Activated naive CD4-positive, alpha-beta T cell (primary cell): ENCODE measurements around the gene BACE2.
"Not testable (repeated sequence)": the region's sequence is repeated elsewhere in the genome, so short reads cannot be mapped to it uniquely, and the experiment has no call there.

Source experiments
- DNase-seq, 4 experiments: peaks; one replicate each; lab custom pipeline; 2025; lab: John Stamatoyannopoulos, UW

Gene BACE2

GRCh38 chr21:41240040-41240439 lies 72.1 kb downstream of the BACE2 start:
- DNase-seq, result no peak

- DNase-seq, result no peak
These were observed 73.4 kb downstream of the BACE2 start for GRCh38 chr21:41241341-41241740.

DNA sequence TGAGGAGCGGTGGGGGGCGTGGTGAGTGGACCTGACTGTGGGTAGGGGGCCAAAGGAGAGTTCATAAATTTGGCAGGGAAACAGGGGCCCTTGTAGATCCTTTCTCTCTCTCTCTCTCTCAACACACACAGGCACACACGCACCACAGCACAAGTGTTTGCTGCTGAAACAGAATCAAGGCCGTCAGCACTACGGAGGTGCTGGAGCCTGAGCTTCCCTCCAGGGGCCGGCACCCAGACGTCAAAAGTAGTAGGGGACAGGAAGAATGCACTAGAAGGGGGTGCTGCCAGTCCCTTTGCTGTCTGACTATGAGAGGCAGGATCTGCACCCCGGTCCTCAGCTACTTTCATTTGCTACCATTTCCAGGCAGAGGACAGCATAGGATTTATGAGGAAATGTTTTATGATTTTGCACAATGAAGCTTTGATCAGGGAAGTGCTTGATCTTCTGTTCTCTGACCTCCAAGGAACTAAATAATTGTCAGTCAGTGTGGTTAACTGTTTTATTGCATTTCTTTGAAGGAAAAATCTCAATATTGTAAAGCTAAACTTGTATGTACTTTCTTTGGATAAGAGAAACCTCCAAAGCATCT lies 74.4 kb downstream of the BACE2 start:
- DNase-seq, result no peak

GRCh38 chr21:41243107-41243506 lies 75.1 kb downstream of the BACE2 start:
- DNase-seq, result no peak

DNA sequence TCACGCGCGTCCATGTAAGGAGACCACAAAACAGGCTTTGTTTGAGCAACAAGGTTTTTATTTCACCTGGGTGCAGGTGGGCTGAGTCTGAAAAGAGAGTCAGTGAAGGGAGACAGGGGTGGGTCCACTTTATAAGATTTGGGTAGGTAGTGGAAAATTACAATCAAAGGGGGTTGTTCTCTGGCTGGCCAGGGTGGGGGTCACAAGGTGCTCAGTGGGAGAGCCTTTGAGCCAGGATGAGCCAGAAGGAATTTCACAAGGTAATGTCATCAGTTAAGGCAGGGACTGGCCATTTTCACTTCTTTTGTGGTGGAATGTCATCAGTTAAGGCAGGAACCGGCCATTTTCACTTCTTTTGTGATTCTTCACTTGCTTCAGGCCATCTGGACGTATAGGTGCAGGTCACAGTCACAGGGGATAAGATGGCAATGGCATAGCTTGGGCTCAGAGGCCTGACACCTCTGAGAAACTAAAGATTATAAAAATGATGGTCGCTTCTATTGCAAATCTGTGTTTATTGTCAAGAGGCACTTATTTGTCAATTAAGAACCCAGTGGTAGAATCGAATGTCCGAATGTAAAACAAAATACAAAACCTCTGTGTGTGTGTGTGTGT lies 76.4 kb downstream of the BACE2 start:
- not testable (repeated sequence) for DNase-seq

DNA sequence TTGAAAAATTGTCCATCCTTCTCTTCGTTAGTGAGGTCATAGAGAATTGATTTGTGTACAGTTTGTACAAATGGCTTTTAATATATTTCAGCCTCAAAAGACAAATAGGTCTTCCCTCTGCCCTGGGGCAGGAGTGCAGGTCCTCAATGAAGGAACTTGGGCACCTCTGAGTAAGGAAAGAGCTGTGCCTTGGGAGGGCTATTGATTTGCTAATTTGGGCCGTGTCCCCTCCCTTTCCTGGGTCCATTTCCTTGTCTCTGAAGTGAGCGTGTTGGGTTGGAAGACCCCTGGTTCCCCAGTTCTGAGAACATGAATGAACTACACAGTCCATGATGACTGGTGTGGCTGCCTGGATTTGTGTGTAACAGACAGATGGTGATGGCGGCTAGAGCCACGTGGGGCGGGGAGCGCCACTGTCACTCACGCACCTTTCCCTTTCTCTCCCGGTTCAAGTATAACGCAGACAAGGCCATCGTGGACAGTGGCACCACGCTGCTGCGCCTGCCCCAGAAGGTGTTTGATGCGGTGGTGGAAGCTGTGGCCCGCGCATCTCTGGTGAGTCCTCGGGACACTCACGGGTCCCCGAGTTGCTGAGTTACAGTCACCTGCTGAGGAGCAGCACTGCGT lies 77.7 kb downstream of the BACE2 start:
- DNase-seq, result no peak

DNA sequence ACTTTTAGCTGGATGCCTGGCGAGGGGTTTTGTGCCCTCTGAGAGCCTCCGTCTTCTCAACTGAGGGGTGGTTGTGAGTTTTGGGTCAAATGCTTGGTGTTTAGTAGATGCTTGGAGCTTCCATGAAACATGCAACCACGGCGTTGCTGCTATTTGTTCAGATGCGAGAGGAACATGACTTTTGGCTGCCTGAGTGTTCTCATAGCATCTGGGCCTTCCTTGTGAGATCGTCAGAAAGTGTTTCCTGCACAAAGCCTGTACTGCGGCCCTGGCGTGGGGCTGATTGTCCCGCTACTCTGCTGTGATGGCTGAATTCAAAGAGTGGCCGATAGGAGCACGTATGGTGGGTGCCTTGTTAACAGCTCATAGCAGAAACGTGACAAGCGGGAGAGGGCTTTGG lies 78.8 kb downstream of the BACE2 start:
- DNase-seq, result no peak

GRCh38 chr21:41247561-41248545 lies 79.9 kb downstream of the BACE2 start:
- no peak for DNase-seq

- no peak for DNase-seq
These were observed 81.5 kb downstream of the BACE2 start for GRCh38 chr21:41249476-41249875.

GRCh38 chr21:41250519-41250918 lies 82.6 kb downstream of the BACE2 start:
- no peak for DNase-seq

GRCh38 chr21:41251961-41252642 lies 84.1 kb downstream of the BACE2 start:
- no peak for DNase-seq

- no peak for DNase-seq
These were observed 86.2 kb downstream of the BACE2 start for GRCh38 chr21:41254090-41254700.

DNA sequence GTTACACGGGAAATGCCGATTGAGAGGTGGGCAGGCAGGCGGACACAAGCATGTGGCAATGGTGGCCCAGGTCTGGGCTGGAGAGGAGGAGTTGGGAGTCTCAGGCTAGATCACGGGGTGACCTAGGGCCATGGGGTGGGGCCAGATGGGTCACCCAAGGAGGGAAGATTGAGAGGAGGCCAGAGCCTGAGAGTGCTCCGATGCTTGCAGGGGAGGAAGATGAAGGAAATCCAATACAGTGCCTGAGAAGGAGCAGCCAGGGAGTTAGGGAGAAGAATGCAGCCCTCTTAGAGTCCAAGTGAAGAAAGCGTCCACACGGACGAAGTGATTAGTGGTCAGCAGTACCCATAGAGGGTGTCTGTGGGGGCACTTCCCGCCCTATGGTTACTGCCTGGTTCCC lies 87.2 kb downstream of the BACE2 start:
- DNase-seq, result no peak

DNA sequence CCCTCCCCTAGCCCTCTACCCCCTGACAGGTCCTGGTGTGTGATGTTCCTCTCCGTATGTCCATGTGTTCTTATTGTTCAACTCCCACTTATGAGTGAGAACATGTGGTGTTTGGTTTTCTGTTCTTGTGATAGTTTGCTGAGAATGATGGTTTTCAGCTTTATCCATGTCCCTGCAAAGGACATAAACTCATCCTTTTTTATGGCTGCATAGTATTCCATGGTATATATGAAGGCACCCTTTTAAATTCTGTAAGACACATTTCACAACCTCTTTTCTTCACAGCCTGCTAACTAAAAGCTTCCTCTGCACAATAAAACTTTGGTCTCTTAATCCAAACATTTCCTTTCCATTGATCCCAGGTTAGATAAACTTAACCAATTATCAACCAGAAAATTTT lies 88.3 kb downstream of the BACE2 start:
- not testable (repeated sequence) for DNase-seq

DNA sequence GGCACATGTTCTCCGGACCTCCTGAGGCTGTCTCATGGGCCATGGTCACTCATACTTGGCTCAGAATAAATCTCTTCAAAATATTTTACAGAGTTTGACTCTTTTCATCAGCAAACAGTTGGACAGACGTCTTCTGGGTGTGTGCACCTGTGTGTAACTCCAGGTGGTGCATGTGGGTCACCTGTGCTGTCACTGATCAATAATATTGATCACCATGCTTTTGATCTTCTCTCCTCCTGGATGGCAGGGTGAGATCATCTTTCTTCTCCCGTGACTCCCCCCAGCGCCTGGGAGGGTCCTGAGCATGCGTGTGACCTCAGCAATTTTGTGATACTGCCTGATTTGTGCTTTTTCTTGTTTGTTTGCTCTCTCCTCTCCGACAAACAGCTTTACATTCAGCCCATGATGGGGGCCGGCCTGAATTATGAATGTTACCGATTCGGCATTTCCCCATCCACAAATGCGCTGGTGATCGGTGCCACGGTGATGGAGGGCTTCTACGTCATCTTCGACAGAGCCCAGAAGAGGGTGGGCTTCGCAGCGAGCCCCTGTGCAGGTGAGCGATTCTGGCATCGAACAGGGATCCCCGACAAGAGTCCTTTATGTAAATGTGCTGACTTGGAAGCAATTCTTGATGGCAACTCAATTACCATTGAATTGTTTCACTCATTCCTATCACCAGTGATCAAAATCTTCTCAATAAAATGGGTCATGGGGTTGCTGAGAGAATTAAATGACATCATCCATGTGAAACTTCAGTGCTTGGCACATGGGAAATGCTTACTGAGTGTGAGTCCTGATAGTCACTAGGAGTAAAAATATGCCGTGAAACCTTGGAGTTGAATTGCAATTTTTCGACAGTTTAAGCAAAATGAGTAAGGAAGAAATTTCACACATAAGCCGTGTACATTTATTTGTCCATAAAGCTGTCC lies 89.1 kb downstream of the BACE2 start:
- DNase-seq, result no peak

DNA sequence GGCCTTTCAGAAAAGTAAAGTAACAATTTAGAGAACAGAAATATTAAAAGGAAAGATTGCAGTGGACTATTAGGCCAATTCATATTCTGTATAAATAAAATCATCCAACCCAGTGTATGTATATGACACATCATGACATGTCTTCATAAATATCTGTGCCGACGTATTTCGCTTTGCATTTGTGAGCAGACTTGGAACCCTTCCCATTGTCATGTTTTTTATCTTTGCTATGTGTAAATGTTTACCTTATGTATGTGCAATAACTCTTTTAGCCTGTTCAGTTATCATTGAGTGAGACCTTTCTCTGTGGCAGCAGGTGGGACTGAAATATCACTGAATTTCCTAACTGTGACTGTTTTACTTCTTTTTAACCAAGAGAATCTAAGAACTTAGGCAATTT lies 90.7 kb downstream of the BACE2 start:
- DNase-seq, result no peak

DNA sequence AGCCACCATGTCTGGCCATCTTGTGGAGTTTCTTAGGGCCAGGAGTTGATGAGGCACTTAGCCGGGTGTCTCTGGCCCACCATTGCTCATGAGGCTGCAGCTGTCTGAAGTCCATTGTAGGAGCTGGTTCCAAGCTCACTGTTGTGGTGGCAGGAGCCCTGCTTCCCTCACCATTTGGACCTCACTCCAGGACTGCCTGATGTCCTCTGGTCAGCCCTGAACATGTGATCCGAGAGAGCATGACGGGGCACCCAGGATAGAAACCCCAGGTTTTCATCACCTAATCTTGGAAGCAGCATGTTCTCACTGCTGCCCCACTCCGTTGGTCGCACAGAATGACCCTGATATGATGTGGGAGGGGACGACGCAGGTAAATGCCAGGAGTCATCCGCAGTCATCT lies 92.5 kb downstream of the BACE2 start:
- DNase-seq, result no peak

DNA sequence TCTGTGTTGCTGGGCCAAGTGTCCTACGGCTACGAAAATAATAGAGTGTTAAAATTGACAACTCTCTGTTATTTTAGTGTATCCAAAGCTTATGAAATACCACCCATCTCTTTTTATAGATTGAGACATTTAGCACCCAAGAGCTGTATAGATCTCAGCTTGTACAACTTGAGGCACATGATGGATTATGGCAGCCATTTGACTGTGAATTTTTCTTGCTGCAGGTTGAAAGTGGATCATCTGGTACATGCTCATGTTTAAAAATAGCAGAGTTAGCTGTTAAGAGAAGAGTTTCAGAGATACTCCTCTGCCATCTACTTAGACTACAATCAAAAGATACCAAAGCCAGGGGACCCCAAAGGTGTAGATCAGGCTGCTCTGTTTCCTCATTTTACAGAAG lies 99.4 kb downstream of the BACE2 start:
- DNase-seq, result no peak

GRCh38 chr21:41269535-41269934 lies 101.6 kb downstream of the BACE2 start:
- no peak for DNase-seq

- DNase-seq, result no peak
These were observed 109.2 kb downstream of the BACE2 start for GRCh38 chr21:41277196-41277595.
